Limb (tissue), 2 donors: ENCODE data around the gene SDSL.

ENCODE experiments used
- DNase-seq, 2 donors: peaks; one replicate each; pipeline ENCODE4 v3.0.0-alpha.2; 2016; ENCODE audit errors: extremely low spot score in 2 of 2

The SDSL gene

DNA sequence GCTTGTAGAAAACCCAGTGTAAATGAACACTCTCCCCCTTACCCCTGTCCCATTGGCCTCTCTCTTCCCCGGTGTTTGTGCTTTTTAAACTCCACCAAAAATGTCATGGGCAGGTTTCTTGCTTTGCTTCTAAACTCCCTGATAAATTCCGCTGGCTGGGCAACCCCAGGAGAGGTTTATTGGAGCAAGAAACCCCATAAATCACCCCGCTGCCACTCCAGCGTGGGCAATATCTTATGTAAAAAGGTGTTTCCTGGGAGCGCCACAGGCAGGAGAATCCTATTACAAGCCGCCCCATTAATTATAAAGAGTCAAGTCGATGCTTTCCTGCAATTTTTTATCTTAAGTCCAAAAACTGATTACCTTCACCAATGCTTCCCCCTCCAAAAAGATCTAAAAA is 26.7 kb downstream of the SDSL start:
- no peak for DNase-seq

DNA sequence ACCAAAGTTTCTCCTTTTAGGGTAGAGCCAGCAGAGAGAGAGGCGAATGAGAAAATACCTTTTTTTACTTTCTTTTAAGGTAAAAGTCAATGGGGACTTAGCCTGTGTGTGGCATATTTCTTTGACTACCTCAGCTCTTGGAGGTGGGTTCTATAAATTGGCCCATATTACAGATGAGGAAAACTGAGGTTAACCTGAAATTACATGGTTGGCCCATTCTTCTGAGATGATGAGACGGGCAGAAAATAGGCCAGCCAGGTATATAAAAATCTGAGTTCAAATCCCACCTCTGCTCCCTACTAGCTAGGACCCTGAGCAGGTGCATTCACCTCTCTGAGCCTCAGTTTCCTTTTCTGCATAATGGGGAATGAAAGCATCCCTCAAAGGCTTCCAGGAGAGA is 27.1 kb downstream of the SDSL start:
- no peak for DNase-seq

DNA sequence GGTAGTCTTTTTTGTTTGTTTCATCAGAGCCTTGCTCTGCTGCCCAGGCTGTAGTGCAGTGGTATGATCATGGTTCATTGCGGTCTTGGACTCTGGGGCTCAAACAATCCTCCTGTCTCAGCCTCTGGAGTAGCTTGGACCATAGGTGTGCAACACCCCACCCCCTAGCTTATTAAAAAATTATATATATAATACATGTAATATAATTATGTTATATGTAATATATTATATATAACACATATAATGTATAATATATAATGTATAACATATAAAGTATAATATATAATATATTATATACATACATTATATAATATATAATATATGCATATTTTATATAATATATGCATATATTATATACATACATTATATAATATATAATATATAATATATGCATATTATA is 27.7 kb downstream of the SDSL start:
- DNase-seq, result no peak

DNA sequence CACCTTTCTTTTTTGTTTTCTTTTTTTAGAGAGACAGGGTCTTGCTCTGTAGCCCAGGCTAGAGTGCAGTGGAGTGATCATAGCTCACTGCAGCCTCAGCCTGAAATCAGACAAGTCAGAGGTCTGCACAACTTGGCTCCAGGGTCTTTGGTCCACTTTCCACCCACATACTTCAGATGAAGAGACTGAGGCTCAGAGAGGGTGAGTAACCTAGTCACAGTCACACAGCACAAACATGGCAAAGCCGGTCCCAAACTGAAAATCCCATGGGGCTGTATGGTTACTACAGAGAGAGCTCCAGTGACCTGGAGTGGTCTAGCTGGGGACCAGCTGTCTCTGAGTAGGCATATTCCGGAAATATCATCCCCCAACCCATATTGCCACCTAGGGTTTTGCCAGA is 30.3 kb downstream of the SDSL start:
- DNase-seq, result no peak

- no peak for DNase-seq
These were observed 31.1 kb downstream of the SDSL start for GRCh38 chr12:113453330-113453729.

- no peak for DNase-seq
These were observed 34.0 kb downstream of the SDSL start for GRCh38 chr12:113456199-113456598.

DNA sequence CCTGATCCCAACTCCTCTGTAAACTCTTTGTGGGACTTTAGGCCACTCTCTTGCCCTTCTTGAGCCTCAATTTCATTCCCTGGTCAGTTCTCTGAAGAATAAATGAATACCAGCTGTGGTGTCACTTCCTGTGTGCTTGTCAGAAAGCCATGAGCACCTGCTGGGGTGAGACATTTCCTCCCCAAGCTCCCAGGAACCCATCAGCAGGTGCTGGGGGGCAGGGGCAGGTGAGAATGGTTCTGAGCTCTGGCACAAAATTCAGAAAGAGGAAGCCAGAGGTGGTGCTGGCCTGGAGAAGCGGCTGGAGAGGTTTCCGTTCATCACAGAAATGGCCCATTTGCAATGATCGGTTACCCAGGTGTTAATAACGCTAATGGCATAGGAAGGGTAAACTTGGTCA is 34.6 kb downstream of the SDSL start:
- DNase-seq, result no peak

- no peak for DNase-seq
These were observed 35.0 kb downstream of the SDSL start for GRCh38 chr12:113457185-113457584.

- no peak for DNase-seq
These were observed 35.5 kb downstream of the SDSL start for GRCh38 chr12:113457710-113458109.

GRCh38 chr12:113459981-113460380 is 37.8 kb downstream of the SDSL start:
- no peak for DNase-seq

DNA sequence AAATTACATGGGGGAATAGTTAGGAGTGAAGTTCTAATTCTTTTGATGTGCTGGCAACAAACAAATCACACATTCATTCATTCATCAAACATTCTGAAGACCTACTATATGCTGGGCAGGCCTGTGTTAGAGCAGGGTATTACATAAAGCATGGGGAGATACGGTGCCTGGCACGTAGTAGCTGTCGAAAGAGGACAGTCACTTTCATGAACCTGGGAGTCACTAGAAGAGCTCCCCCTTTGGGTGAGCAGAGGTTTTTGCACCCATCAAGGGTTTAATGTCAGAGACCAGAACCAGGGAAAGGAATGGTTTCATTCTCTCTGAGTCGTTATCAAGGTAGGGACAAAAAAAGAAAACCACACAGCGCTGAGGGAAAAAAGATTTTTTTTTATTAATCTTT is 39.5 kb downstream of the SDSL start:
- no peak for DNase-seq

- peak; percentile 66 to 87 for DNase-seq
These were observed 40.1 kb downstream of the SDSL start for GRCh38 chr12:113462117-113462774.

DNA sequence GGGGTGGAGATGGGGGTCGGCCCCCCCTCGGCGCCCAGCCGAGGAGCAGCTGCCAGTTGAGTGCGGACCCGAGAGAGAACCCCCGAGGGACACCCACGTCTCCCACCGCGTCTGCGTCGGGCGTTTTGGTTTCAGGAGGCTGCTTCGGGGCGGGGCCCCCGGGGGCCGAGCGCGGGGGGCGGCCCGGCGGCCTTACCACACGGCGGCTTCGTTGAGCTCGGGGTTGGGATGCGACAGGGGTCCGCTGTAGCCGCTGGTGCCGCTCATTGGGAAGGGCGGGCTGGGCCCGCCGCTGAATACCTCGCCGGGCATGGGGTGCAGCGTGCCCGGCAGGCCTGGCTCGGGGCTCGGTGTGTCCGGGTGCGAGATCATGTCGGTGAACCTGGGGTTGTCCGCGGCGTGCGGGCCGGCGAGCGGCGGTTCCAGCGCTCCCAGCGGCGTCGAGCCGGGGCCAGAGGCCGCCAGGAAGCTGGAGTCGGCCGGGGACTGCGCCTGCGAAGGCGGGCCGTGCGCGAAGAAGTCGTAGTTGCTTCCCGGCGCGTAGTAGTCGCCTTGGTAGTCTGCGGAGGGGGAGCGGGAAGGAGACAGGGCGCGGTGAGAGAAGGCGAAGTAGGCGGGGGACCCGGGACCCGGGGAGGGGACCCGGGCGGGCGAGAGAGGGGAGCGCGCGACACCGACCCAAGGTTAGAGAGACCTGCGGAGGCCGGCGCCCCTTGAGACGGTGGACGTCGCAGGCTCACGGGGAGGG is 41.0 kb downstream of the SDSL start:
- DNase-seq, result peak in 1 of 2 donors; percentile 46

- DNase-seq, result peak in 1 of 2 donors; percentile 45
These were observed 41.7 kb downstream of the SDSL start for GRCh38 chr12:113463746-113464451.

DNA sequence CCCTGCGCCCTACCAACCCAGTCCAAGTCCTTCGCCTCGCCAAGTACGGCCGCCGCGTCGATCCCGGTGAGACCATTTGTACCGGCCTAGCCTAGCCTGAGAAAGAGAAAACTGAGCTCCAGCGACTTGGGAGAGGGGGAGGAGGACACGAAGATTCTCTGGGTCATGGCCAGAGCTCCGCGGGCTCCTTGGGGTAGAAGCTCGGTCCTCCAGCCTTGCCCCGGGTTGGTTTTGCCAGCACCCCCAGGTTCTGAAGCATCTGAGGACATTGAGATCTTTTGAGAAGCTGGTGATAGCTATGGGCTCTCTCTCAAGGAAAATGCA is 42.2 kb downstream of the SDSL start:
- no peak for DNase-seq

DNA sequence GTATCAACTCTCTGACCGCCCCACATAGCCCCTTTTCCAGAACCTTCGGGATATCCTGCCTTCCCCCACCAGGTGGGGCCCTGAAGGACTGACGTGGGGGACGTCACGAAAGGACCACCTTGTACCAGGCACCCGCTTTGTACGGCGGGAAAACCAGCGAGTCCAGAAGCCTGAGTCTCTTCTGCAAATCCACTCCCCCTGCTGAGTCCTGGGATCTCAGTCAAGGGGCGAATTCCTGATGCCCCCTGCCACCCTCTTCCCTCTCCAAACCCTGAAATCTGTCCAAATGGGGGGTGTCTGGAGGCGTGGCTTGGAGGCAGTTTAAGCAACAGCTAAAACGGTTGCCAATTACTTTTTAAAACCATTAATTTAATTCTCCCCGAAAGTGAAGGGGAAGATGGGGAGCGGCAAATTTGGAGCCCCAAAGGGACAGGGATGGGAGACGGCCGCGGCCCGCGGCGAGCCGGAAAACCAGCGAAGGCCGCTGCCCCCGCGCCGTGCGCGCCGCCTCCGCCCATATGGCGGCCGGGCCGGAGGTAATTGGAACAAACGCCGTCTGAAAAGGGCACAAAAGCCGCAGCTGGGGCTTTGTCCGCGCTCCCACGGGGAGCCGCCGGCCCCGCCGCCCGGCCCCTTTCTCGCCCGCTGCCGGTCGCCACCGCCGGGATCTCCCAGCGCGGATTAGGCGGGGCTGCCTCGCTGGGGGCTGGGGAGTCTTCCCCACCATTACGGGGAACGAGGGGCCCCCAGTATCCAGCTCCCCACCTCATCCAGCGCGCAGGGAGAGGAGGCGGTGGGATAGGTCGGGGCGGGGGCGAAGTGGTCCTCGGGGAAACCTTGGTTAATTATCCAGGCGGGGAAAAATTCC is 42.9 kb downstream of the SDSL start:
- DNase-seq, result peak in 1 of 2 donors; percentile 44

GRCh38 chr12:113465808-113466453 is 43.8 kb downstream of the SDSL start:
- no peak for DNase-seq

- DNase-seq, result peak in 1 of 2 donors; percentile 52
These were observed 44.4 kb downstream of the SDSL start for GRCh38 chr12:113466454-113467141.

DNA sequence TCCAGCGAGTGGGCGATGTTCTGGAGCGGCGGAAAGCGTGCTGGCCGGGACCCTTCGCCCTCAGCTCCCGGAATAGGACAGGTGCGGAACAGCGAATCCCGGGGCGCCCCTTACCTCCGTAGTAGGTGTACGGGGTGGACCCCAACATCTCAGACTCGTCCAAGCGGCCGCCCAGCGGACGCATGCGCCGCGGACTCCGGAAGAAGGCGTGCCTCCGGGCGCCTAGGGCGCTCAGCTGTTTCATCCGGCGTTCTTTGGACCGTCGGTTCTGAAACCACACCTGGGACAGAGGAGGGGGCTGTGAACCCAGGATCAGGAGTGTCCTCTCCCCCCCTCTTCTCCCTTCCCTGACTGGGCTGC is 44.9 kb downstream of the SDSL start:
- no peak for DNase-seq

DNA sequence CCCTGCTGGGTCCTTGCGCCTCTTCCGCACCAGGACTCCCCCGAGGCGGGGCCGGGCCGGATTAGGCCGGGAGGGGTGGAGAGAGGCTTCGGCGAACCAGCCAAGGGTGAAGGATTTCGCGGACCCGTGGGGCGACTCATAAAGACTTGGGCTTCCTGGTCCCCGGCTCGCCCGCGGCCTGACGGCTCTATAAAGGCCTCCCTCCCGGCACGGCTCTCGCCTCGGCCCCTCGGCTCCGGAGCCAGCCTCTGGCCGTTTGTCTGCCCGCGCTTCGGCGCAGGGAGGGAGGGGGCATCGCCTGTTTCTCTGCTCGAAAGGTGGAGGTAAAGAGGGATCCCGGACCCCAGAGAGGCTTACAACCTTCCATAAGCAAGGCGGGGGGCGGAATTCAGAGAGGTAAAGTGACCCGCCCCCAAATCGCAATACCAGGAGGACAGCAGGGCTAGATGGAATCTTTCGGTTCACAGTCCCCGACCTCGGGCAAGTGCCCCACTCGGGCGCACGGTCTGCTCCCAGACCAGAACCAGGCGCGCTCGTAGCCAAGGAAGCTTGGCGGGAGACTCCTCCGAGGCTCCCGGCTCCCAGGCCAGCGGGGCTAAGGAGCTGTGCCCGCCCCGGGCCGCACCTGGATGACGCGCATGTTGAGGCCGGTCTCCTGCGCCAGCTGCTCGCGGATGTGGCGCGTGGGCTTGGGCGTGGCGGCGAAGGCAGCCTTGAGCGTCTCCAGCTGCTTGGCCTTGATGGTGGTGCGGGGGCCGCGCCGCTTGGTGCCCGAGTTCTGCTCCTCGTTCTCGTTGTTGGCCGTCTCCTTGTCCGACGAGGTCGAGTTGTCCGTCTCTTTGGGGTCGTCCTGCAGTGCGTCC is 45.6 kb downstream of the SDSL start:
- DNase-seq, result peak in 1 of 2 donors; percentile 39
